ENCODE measurements around the gene IL5RA. TPM values are rescaled to one million over a fixed set of nuclear protein-coding genes. Genes with fewer than 3 reads are reported as not detected.

Gene IL5RA
- total and polyA plus RNA-seq, 10 of the 15 experiments (the other 5 are each of a cell fraction or from before 2014, with no cell fraction given) = 0.04 to 0.53 (median 0.14) TPM; not detected in 6

DNA sequence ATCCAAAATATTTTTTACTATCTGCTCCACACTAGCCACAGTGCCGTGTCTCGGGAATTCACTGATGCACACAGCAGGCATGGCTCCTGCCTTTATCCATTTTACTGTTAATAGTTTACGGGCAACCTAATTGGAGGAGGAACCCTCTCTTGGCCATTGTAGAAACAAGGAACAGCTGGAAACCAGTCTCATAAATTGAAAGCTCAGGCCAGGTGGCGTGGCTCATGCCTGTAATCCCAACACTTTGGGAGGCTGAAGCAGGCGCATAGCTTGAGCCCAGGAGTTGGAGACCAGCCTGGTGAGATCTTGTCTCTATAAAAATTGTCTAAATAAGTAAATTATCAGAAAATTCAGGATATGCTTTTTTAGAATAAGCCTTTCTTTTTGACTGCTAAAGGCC is 39.0 kb downstream of the IL5RA start (continued):
- TF ChIP-seq, protein P1, sequence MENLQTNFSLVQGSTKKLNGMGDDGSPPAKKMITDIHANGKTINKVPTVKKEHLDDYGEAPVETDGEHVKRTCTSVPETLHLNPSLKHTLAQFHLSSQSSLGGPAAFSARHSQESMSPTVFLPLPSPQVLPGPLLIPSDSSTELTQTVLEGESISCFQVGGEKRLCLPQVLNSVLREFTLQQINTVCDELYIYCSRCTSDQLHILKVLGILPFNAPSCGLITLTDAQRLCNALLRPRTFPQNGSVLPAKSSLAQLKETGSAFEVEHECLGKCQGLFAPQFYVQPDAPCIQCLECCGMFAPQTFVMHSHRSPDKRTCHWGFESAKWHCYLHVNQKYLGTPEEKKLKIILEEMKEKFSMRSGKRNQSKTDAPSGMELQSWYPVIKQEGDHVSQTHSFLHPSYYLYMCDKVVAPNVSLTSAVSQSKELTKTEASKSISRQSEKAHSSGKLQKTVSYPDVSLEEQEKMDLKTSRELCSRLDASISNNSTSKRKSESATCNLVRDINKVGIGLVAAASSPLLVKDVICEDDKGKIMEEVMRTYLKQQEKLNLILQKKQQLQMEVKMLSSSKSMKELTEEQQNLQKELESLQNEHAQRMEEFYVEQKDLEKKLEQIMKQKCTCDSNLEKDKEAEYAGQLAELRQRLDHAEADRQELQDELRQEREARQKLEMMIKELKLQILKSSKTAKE (IDR thresholded peaks at IDR 0.05; ENCODE audit: low read depth, poor library complexity, severe bottlenecking) = no peak
- TF ChIP-seq DPF2 (IDR thresholded peaks at IDR 0.05) (no peak), ZNF384 (IDR thresholded peaks at IDR 0.05; ENCODE audit: borderline replicate concordance, low read depth, low read length) (no peak), MEF2A (IDR thresholded peaks at IDR 0.05; ENCODE audit: insufficient read depth, low read depth, low read length) (no peak), MYB (IDR thresholded peaks at IDR 0.05; ENCODE audit: borderline replicate concordance, low read depth, low read length) (no peak), NR2C2 (IDR thresholded peaks at IDR 0.05; ENCODE audit: borderline replicate concordance, control insufficient read depth, insufficient read length, low read depth) (no peak), PML (IDR thresholded peaks at IDR 0.05; ENCODE audit: low read length) (no peak), NFIC (IDR thresholded peaks at IDR 0.05; ENCODE audit: low read depth, low read length) (no peak), EED (IDR thresholded peaks at IDR 0.05; ENCODE audit: low read depth) (no peak)
- TF ChIP-seq, protein P2, sequence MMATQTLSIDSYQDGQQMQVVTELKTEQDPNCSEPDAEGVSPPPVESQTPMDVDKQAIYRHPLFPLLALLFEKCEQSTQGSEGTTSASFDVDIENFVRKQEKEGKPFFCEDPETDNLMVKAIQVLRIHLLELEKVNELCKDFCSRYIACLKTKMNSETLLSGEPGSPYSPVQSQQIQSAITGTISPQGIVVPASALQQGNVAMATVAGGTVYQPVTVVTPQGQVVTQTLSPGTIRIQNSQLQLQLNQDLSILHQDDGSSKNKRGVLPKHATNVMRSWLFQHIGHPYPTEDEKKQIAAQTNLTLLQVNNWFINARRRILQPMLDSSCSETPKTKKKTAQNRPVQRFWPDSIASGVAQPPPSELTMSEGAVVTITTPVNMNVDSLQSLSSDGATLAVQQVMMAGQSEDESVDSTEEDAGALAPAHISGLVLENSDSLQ (IDR thresholded peaks at IDR 0.05) = no peak
- TF ChIP-seq, protein P3, sequence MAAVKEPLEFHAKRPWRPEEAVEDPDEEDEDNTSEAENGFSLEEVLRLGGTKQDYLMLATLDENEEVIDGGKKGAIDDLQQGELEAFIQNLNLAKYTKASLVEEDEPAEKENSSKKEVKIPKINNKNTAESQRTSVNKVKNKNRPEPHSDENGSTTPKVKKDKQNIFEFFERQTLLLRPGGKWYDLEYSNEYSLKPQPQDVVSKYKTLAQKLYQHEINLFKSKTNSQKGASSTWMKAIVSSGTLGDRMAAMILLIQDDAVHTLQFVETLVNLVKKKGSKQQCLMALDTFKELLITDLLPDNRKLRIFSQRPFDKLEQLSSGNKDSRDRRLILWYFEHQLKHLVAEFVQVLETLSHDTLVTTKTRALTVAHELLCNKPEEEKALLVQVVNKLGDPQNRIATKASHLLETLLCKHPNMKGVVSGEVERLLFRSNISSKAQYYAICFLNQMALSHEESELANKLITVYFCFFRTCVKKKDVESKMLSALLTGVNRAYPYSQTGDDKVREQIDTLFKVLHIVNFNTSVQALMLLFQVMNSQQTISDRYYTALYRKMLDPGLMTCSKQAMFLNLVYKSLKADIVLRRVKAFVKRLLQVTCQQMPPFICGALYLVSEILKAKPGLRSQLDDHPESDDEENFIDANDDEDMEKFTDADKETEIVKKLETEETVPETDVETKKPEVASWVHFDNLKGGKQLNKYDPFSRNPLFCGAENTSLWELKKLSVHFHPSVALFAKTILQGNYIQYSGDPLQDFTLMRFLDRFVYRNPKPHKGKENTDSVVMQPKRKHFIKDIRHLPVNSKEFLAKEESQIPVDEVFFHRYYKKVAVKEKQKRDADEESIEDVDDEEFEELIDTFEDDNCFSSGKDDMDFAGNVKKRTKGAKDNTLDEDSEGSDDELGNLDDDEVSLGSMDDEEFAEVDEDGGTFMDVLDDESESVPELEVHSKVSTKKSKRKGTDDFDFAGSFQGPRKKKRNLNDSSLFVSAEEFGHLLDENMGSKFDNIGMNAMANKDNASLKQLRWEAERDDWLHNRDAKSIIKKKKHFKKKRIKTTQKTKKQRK (IDR thresholded peaks at IDR 0.05; ENCODE audit: low read depth, low read length) = no peak

Data from GM12878 (cell line).